ENCODE results near the gene CDC42EP4. TPM values are rescaled to one million over a fixed set of nuclear protein-coding genes. Genes with fewer than 3 reads are reported as not detected.
"Not testable (repeated sequence)": the region's sequence is repeated elsewhere in the genome, so short reads cannot be mapped to it uniquely, and the experiment has no call there.

Gene CDC42EP4
- total and polyA plus RNA-seq, 2 donors = 24.0 to 56.2 TPM

DNA sequence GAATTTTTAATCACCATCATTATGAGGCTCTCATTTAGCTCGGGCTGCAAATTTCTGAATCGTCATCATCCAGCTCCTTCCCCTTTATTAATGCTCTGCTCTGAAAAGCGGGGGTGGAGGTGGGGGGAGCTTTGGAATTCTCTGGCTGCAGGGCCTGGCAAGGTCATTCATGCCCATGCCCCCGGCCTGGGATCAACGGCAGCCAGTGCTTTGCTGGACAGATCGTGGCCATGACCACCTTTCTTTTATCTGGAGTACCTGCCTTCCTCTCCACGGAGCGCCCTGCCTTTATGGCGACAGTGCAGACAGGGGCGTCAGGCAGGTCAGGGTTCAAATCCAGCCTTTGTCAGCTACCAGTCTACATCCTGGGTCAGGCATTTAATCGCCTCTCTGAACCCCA, 45.0 kb downstream of the CDC42EP4 start:
- 86% methylated on average over 11 of the region's 11 CpGs for WGBS

DNA sequence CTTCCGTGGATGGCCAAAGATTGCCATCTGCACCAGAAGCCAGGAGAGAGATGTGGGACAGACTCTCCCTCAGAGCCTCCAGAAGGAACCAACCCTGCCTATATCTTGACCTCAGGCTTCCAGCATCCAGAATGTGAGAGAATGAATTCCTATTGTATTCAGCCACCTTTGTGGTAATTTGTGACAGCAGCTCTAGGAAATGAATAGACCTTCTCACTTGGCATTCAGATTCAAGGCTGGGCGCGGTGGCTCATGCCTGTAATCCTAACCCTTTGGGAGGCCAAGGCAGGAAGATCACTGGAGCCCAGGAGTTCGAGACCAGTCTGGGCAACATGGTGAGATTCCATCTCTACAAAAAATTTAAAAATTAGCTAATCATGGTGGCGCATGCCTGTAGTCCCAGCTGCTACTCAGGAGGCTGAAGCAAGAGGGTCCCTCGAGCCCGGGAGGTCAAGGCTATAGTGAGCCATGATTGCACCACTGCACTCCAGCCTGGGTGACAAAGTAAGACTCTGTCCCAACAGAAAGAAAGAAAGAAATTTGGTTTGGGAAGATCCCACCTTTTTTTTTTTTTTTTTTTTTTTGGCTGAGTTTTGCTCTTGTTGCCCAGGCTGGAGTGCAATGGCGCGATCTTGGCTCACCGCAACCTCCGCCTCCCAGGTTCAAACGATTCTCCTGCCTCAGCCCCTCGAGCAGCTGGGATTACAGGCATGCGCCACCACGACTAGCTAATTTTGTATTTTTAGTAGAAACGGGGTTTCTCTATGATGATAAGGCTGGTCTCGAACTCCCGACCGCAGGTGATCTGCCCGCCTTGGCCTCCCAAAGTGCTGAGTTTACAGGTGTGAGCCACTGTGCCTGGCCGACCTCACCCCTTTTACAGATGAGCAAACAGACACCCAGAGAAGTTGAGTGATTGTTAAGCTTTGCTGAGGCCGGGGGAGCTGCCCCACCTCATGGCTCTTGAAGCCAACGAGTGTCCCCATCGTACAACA, 45.9 kb downstream of the CDC42EP4 start:
- H3K4me3 ChIP-seq (ENCODE audit: low read depth, low read length) = no peak overlapping the region

More for the DNA sequence above, 45.0 kb downstream of the CDC42EP4 start:
- Histone ChIP-seq H3K4me3 (ENCODE audit: low read depth, low read length) (no peak overlapping the region), H3K27ac (ENCODE audit: low read depth) (no peak overlapping the region), H3K4me1 (ENCODE audit: insufficient read depth) (no peaks in the 10 kb centered on the region), H3K36me3 (ENCODE audit: insufficient read depth) (no peaks in the 10 kb centered on the region)
- DNase-seq (ENCODE audit: extremely low spot score) = no peak

DNA sequence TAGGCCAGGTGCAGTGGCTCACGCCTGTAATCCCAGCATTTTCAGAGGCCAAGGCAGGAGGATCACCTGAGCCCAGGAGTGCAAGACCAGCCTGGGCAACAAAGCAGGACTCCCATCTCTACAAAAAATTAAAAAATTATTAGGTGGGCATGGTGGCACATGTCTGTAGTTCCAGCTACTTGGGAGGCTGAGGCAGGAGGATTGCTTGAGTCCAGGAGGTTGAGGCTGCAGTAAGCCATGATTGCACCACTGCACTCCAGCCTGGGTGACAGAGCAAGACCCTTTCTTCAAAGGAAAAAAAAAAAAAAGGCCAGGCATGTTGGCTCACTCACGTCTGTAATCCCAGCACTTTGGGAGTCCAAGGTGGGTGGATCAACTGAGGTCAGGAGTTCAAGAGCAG, 47.4 kb downstream of the CDC42EP4 start:
- not testable (repeated sequence) for H3K4me1 ChIP-seq (ENCODE audit: insufficient read depth); H3K27ac ChIP-seq (ENCODE audit: low read depth); H3K4me3 ChIP-seq (ENCODE audit: low read depth, low read length); H3K36me3 ChIP-seq (ENCODE audit: insufficient read depth); DNase-seq (ENCODE audit: extremely low spot score)
- WGBS = 75% methylated on average over 2 of the region's 2 CpGs

More for the DNA sequence above, 45.9 kb downstream of the CDC42EP4 start:
- no peaks in the 10 kb centered on the region for H3K36me3 ChIP-seq (ENCODE audit: insufficient read depth)
- H3K27ac ChIP-seq (ENCODE audit: low read depth) = no peak overlapping the region
- no peak for DNase-seq (ENCODE audit: extremely low spot score)
- WGBS = 89% methylated on average over 24 of the region's 24 CpGs
- H3K4me1 ChIP-seq (ENCODE audit: insufficient read depth) = no peaks in the 10 kb centered on the region

DNA sequence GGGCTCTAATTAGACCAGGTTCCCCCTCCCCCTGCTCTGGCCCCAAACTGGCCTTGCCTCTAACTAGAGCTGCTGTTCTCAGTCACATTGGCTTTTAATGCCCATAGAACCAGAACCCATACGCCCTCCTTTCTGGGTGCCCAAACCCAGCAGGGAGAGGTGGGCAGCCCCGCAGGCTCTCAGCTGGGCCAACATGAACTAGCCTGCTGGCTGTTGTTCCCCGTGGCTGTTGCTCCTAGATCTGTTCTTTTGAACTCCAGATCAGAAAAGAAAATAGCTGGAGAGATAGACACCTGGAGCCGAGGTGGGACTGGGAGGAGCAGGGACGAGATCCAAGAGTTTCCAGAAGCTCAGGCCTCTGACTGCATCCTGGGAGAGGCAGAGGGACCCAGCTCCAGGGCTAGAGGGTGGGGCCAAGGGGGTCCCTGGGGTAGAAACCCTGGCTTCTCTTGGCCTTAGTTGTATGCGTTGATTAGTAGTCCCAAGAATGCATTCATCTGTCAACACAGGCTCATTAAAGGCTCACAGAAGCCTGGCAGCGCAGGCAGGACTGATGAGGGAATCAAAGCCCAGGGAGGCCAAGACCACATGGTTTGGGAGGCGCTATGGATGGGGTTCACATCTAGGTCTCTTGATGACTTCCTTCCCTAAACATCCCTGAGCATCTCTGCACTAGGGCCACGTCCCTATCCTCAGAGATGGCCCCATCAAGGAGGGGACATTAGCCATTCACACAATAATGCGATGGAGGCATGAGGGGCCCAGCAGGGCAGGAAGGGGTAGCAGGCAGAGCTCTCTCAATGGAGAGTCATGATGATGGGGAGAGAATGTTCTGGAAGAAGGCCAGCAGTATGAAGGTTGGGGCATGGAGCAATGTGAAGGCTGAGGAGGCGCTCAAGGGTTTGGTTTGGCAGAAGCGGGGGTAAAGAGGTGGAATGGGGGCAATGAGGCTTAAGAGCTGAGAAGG, 48.8 kb downstream of the CDC42EP4 start:
- H3K4me1 ChIP-seq (ENCODE audit: insufficient read depth) = no peaks in the 10 kb centered on the region
- no peak overlapping the region for H3K27ac ChIP-seq (ENCODE audit: low read depth)
- no peak for DNase-seq (ENCODE audit: extremely low spot score)
- H3K4me3 ChIP-seq (ENCODE audit: low read depth, low read length) = no peak overlapping the region
- H3K36me3 ChIP-seq (ENCODE audit: insufficient read depth) = no peaks in the 10 kb centered on the region
- 82% methylated on average over 12 of the region's 12 CpGs for WGBS

DNA sequence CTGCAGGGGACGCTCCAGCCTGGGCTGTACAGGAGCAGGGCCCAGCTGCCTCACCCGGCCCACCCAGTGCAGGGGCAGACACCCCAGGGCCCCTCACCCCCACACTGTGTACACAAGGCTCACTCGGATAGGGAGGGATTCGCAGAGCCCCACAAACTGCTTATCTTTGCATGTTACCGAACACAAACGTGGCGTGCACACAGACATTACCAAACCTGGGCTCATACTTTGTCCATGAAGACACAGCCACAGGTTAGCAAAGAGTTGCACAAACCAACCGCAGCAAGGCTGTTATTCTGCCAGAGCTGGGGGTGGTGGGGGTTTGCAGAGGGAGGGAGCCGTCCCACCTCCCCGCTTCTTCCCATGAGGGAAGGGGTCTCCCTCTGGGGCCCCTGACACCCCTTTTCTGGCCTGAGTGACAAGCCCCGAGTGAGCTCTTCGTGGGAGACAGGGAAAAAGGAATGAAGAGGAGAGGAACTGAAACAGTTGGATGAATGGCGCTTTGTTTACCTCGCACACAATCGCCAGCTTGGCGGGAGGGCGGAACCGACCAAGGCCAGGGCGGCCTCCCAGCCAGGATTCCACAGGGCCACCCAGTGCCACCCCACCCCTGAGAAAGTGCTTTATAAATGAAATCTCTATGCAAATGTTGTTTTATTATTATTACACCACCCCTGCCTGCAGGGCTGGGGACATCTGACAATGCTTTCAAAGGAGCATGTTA, 49.7 kb downstream of the CDC42EP4 start:
- Histone ChIP-seq H3K36me3 (ENCODE audit: insufficient read depth) (no peaks in the 10 kb centered on the region), H3K4me1 (ENCODE audit: insufficient read depth) (no peaks in the 10 kb centered on the region), H3K27ac (ENCODE audit: low read depth) (no peak overlapping the region), H3K4me3 (ENCODE audit: low read depth, low read length) (no peak overlapping the region)
- WGBS = 75% methylated on average over 19 of the region's 19 CpGs
- no peak for DNase-seq (ENCODE audit: extremely low spot score)

DNA sequence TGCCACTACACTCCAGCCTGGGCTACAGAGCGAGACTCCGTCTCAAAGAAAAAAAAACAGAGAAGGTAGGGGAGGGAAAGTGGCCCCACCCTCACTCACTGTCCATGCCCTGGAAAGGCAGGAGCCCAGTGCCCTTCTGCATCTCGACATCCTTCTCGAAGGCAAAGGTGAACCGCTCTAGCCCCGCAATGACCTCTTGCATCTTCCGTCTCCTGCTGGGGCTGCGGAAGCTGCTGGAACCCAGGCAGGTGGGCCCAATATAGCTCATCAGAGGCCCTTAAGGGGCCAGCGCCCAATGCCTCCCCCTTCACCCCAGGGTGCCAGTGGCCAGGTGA, 50.2 kb downstream of the CDC42EP4 start, which contains the start of gene CPSF4L:
Gene CPSF4L, minus strand, starts transcription at position 264 of the 335 bp plus-strand sequence. Its CDS starts 62 bp downstream, at position 202.
- no peak for DNase-seq (ENCODE audit: extremely low spot score)
- Histone ChIP-seq H3K4me3 (ENCODE audit: low read depth, low read length) (no peak within 1 kb of the TSS), H3K36me3 (ENCODE audit: insufficient read depth) (no peaks in the 10 kb centered on the region), H3K27ac (ENCODE audit: low read depth) (no peak within 1 kb of the TSS), H3K4me1 (ENCODE audit: insufficient read depth) (no peaks in the 10 kb centered on the region)
- WGBS = 96% methylated on average over 9 of the region's 9 CpGs

DNA sequence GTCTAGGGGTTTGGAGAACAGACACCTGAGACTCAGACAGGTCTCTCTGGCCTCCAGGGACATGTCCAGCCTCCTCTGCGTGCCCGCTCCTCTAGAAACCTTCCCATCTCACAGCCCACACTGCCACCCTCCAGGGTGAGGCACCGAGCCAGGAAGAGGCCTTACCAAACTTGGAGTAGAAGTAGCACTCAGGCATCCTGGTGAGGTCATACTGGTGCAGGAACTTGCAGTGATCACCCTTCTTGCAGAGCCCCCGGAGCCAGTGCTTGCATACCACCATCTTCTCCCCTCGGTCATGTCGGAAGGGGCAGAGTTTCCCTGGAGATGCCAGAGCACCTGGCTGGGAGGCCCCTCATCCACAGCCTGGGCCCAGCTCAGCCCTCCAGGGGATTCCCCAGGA, 54.3 kb downstream of the CDC42EP4 start:
- WGBS = 85% methylated on average over 6 of the region's 6 CpGs
- no peaks in the 10 kb centered on the region for H3K4me1 ChIP-seq (ENCODE audit: insufficient read depth)

DNA sequence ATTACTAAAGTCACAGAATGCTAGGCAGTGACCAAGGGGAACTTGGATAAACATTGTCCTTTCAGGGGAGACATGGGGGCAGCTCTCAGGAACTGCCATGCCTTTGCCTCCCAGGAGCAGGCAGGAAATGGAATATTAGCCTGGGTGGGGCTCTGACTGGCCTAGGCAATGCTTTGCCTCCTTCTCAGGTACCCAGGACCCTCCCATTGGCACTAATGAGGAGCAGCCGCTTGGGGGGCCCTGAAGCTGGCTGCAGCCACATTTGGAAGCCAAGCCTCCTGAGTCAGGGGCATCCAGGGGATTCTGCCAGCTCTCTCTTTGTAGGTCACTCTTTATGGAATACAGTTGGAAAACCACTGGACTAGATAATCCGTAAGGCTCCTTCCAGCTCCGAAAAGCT, 55.6 kb downstream of the CDC42EP4 start:
- H3K4me3 ChIP-seq (ENCODE audit: low read depth, low read length) = no peak overlapping the region
- H3K27ac ChIP-seq (ENCODE audit: low read depth) = no peak overlapping the region
- H3K4me1 ChIP-seq (ENCODE audit: insufficient read depth) = no peaks in the 10 kb centered on the region
- H3K36me3 ChIP-seq (ENCODE audit: insufficient read depth) = no peaks in the 10 kb centered on the region
- no peak for DNase-seq (ENCODE audit: extremely low spot score)
- 90% methylated on average over 3 of the region's 3 CpGs for WGBS

More for the DNA sequence above, 54.3 kb downstream of the CDC42EP4 start:
- H3K27ac ChIP-seq (ENCODE audit: low read depth) = no peak overlapping the region
- no peaks in the 10 kb centered on the region for H3K36me3 ChIP-seq (ENCODE audit: insufficient read depth)
- DNase-seq (ENCODE audit: extremely low spot score) = no peak
- no peak overlapping the region for H3K4me3 ChIP-seq (ENCODE audit: low read depth, low read length)

DNA sequence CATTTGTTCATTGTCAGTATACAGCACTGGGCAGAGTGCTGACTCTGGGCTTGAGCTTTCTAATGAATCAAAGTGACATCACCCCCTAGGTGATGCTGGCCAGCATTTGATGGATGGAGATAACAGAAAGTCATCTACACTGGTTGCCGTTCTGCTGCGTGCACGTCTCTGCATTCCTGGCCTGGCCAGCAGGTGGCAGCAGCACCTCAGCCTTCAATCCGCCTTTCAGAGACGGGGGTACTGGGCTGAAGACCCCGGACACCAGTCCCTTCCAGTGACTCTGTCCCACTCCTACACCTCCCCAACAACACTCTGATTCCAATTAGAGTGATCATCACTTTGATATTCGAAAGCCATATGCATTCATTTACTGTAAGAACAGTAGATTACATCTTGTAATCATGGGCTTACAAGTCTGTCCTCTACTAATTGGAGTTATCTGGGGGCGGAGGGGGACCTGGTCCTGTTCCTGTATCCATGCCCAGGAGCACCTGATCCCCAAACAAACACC, 56.1 kb downstream of the CDC42EP4 start:
- H3K4me1 ChIP-seq (ENCODE audit: insufficient read depth) = no peaks in the 10 kb centered on the region
- DNase-seq (ENCODE audit: extremely low spot score) = no peak
- H3K27ac ChIP-seq (ENCODE audit: low read depth) = no peak overlapping the region
- WGBS = 8% methylated on average over 8 of the region's 8 CpGs
- H3K36me3 ChIP-seq (ENCODE audit: insufficient read depth) = no peaks in the 10 kb centered on the region
- no peak overlapping the region for H3K4me3 ChIP-seq (ENCODE audit: low read depth, low read length)

DNA sequence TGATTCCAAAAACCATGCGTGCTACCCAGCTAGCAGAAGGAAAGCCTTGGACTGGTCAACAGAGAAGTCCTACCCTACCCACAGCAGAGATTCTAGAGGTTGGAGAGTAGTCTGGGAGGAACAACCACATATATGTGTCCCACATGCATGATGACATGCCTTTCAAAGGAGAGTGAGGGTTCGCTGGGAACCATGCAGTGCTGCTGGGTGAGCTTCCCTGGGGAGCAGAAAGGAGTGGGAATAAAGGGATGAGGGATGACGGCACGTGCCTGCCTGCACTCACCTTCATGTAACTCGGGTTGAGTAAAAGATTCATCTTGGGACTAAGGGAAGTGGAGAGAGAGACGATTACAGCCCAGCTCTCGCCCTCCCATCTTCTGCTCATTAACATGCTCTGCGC, 59.9 kb downstream of the CDC42EP4 start:
- Histone ChIP-seq H3K4me1 (ENCODE audit: insufficient read depth) (no peaks in the 10 kb centered on the region), H3K36me3 (ENCODE audit: insufficient read depth) (no peaks in the 10 kb centered on the region), H3K27ac (ENCODE audit: low read depth) (no peak overlapping the region), H3K4me3 (ENCODE audit: low read depth, low read length) (no peak overlapping the region)
- WGBS = 82% methylated on average over 8 of the region's 8 CpGs
- no peak for DNase-seq (ENCODE audit: extremely low spot score)

DNA sequence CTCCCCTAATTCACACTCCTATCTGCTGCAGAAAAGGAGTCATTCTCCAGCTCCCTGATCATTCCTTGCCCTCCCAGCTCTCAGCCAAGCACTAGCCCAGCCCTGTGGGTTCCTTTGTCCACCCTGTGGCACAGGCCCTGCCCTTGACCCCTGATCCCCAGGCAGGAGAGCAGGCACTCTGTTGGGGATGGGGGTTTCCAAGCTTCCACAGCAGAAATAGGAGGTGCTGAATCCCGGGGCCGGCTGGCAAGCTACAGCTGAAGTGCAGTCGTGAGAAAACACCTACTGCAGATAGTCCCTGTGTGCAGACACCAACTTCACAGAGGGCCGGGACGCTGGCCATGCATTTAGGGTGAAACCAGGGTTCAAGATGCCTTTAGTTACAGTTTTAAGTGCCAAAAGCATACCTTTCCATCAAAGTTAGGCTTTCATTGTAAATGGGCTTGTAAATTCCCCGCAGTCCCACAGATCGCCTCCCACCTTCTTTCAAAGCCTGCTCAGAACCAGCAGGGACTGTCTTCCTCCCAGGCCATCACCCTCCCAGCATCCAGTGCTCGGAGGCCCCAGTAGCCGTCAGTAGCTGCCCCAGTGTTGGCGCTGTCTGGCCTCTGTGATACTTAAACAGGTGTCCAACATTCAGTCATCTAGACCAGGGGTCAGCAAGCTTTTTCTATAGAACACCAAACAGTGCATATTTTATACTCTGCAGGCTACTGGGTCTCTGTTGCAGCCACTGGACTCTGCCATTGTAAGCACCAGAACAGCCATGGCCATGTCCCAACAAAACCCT, 60.8 kb downstream of the CDC42EP4 start:
- no peak for DNase-seq (ENCODE audit: extremely low spot score)
- no peak overlapping the region for H3K4me3 ChIP-seq (ENCODE audit: low read depth, low read length)
- no peaks in the 10 kb centered on the region for H3K4me1 ChIP-seq (ENCODE audit: insufficient read depth)
- H3K27ac ChIP-seq (ENCODE audit: low read depth) = no peak overlapping the region
- WGBS = 56% methylated on average over 10 of the region's 10 CpGs
- no peaks in the 10 kb centered on the region for H3K36me3 ChIP-seq (ENCODE audit: insufficient read depth)

DNA sequence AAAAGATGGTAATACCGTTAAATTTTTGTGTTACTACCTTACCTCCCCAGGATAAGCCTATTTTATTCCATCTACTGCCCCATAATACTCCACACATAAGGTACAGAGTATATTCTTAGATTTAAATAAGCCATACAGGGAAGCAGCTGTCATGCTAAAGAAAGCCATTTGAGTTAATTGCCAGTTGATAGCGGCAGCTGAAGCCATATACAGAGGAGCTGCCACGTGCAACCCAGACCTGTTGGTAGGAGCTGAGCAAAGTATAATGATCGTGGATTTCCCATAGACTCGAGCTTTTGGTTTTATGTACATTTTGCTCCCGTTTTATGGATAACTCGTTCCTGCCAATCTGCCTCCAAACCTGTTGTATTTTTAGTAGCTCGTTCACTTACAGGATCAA, 62.1 kb downstream of the CDC42EP4 start:
- Histone ChIP-seq H3K4me1 (ENCODE audit: insufficient read depth) (no peaks in the 10 kb centered on the region), H3K27ac (ENCODE audit: low read depth) (no peak overlapping the region), H3K36me3 (ENCODE audit: insufficient read depth) (no peaks in the 10 kb centered on the region), H3K4me3 (ENCODE audit: low read depth, low read length) (no peak overlapping the region)
- no peak for DNase-seq (ENCODE audit: extremely low spot score)
- 80% methylated on average over 8 of the region's 8 CpGs for WGBS

Measured in urinary bladder (tissue), 4 donors.